NCI-H2029 (cell line): ENCODE data around the gene KRT12.
"Not testable (repeated sequence)": the region's sequence is repeated elsewhere in the genome, so short reads cannot be mapped to it uniquely, and the experiment has no call there.

Source experiments
- DNase-seq: peaks from one replicate; lab custom pipeline; 2025; lab: John Stamatoyannopoulos, UW

KRT12 gene

DNA sequence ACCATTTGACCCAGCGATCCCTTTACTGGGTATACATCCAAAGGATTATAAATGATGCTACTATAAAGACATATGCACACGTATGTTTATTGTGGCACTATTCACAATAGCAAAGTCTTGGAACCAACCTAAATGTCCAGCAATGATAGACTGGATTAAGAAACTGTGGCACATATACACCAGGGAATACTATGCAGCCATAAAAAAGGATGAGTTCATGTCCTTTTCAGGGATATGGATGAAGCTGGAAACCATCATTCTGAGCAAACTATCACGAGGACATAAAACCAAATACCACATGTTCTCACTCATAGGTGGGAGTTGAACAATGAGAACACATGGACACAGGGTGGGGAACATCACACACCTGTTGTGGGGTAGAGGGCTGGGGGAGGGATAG lies 52.4 kb downstream of the KRT12 start:
- not testable (repeated sequence) for DNase-seq

DNA sequence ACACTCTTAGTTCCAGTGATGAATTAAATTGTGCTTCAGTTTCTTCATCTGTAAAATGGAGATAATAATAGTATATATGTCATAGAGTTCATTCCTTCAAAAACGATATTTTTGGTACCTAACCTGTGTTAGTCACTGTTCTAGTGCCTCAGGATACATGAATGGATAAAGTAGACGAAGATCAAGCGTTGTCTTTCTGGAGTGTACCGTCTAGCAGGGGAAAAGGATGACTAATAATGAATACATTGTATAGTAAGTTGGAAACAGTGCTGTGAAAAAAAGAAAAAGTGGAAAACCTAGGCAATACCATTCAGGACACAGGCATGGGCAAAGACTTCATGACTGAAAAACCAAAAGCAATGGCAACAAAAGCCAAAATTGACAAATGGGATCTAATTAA lies 53.2 kb downstream of the KRT12 start:
- no peak for DNase-seq

DNA sequence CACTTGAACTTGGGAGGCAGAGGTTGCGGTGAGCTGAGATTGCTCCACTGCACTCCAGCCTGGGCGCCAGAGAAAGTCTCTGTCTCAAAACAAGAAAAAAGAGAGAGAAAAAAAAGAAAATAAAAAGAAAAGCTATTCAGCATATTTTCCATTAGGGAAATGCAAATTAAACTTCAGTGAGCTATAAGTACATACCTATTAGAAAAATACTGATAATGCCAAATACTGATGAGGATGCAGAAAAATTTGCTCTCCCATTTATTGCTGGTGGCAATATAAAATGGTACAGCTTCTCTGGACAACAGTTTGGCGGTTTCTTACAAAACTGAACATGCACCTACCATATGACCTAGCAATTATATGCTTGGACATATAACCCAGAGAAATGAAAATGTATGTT lies 54.4 kb downstream of the KRT12 start:
- DNase-seq = no peak
